KMS-11 (cell line): Measurements from ENCODE around the gene RNASEH1.

Experiments
- H2AFZ ChIP-seq: fragments of 200-600 bp; sonication (generic); 2 replicates; pipeline ENCODE4 v1.6.1; 2016; ENCODE audit warnings: antibody characterized with exemption, mixed run types, low read depth
- H3K27ac ChIP-seq: fragments of 200-600 bp; sonication (generic); 2 replicates; pipeline ENCODE4 v1.6.1; 2016; ENCODE audit warnings: mild to moderate bottlenecking, mixed run types
- H3K27me3 ChIP-seq: fragments of 200-600 bp; sonication (generic); 2 replicates; pipeline ENCODE4 v1.6.1; 2017; ENCODE audit warnings: mild to moderate bottlenecking, low read depth, mixed run types, moderate library complexity; ENCODE audit not compliant: insufficient read depth
- H3K36me3 ChIP-seq: fragments of 200-600 bp; sonication (generic); 2 replicates; pipeline ENCODE4 v1.6.1; 2017; ENCODE audit warnings: mild to moderate bottlenecking, mixed run types; ENCODE audit not compliant: insufficient read depth
- H3K4me1 ChIP-seq: fragments of 200-600 bp; sonication (generic); 2 replicates; pipeline ENCODE4 v1.6.1; 2016; ENCODE audit warnings: mild to moderate bottlenecking, low read depth, mixed run types; ENCODE audit not compliant: poor library complexity, severe bottlenecking
- H3K4me2 ChIP-seq: fragments of 200-600 bp; sonication (generic); 2 replicates; pipeline ENCODE4 v1.7.0; 2016; ENCODE audit warnings: mild to moderate bottlenecking, mixed run types
- H3K4me3 ChIP-seq: fragments of 200-600 bp; sonication (generic); IDR thresholded peaks from 2 replicates; pipeline ENCODE4 v1.6.1; 2017; ENCODE audit warnings: low read depth, low read length, mixed read lengths; ENCODE audit not compliant: insufficient read depth
- H3K79me2 ChIP-seq: fragments of 200-600 bp; sonication (generic); 2 replicates; pipeline ENCODE4 v1.6.1; 2016; ENCODE audit warnings: low read depth, mixed run types; ENCODE audit not compliant: insufficient read depth
- H3K9ac ChIP-seq: fragments of 200-600 bp; sonication (generic); 2 replicates; pipeline ENCODE4 v1.6.1; 2016; ENCODE audit warnings: mild to moderate bottlenecking, mixed run types
- H4K20me1 ChIP-seq: fragments of 200-600 bp; sonication (generic); 2 replicates; pipeline ENCODE4 v1.6.1; 2016; ENCODE audit warnings: mild to moderate bottlenecking, mixed run types; ENCODE audit not compliant: insufficient read depth
- CTCF ChIP-seq: fragments of 200-600 bp; sonication (generic); conservative IDR thresholded peaks from 2 replicates; pipeline ENCODE4 v1.6.1; 2017; ENCODE audit warnings: low read depth, mild to moderate bottlenecking, antibody characterized with exemption, low read length, moderate library complexity, mixed read lengths

Gene RNASEH1

GRCh38 chr2:3585261-3586109, 27.4 kb upstream of the RNASEH1 start:
- H3K4me1 ChIP-seq = no peaks in the 10 kb centered on the region
- H3K36me3 ChIP-seq = peaks cover 3% of the 10 kb centered on the region; the same call in 1 of the 2 replicates
- no peaks in the 10 kb centered on the region for H3K27me3 ChIP-seq
- no peak overlapping the region for H3K9ac ChIP-seq
- H3K27ac ChIP-seq = no peak overlapping the region
- no peak overlapping the region for H2AFZ ChIP-seq
- no peaks in the 10 kb centered on the region for H4K20me1 ChIP-seq
- H3K79me2 ChIP-seq = 0 out of 2 replicates have a peak, but pooled peaks cover 6% of the 10 kb centered on the region
- TF ChIP-seq CTCF = no peak
- no peak overlapping the region for H3K4me3 ChIP-seq
- H3K4me2 ChIP-seq = no peak overlapping the region

DNA sequence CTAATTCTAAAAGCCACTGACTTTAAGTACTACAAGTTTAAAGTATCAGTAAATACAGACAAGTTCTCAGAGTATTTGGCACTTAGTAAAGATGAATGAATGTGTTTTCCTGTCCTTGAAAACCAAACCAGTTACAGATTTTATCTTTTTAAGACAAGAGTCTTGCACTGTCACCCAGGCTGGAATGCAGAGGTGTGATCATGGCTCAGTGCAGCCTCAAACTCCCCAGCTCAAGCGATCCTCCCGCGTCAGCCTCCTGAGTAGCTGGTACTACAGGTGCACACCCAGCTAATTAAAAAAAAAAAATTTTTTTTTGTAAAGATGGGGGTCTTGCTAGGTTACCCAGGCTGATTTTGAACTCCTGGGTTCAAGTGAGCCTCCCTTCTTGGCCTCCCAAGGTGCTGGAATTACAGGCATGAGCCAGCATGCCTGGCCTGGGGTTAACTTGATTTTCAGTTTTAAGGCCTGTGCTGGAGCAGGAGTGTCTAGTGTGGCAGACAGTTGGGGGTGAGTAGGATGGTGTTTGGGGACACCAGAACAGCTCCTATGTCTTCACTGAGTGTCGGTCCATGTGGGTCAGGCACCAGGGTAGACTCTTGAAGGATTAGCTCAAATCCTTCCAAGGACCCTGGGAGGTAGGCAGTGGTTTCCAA, 26.6 kb upstream of the RNASEH1 start:
- no peak for TF ChIP-seq CTCF
- H3K4me3 ChIP-seq = no peak overlapping the region
- peaks cover 5% of the 10 kb centered on the region; the same call in 1 of the 2 replicates for H4K20me1 ChIP-seq
- H3K4me2 ChIP-seq = no peak overlapping the region
- peaks cover 8% of the 10 kb centered on the region; the same call in 1 of the 2 replicates for H3K36me3 ChIP-seq
- peaks cover 6% of the 10 kb centered on the region; the same call in 1 of the 2 replicates for H3K79me2 ChIP-seq
- H3K9ac ChIP-seq = no peak overlapping the region
- H3K27ac ChIP-seq = no peak overlapping the region
- H3K27me3 ChIP-seq = no peaks in the 10 kb centered on the region
- H2AFZ ChIP-seq = no peak overlapping the region
- no peaks in the 10 kb centered on the region for H3K4me1 ChIP-seq

DNA sequence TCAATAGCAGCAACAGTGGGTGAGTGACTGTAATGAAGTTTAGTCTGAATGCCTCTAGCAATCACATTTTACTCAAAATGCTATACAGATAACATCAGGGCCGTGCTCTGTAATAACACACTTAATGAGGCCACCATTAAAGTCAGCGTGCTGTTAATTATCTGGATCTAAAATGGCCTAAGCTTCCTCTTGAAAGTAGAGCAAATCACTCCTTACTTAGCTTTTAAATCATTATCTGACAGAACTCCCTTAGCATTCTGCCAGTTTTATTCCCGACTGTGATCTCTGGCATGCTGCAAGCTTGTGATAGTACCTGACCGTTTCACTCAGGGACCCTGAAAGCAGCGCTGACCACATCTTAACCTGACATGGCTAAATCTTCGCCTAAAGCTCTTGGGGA, 25.9 kb upstream of the RNASEH1 start:
- no peaks in the 10 kb centered on the region for H3K27me3 ChIP-seq
- no peak overlapping the region for H3K9ac ChIP-seq
- peaks cover 13% of the 10 kb centered on the region; the same call in 1 of the 2 replicates for H3K36me3 ChIP-seq
- peaks cover 8% of the 10 kb centered on the region; the same call in 1 of the 2 replicates for H4K20me1 ChIP-seq
- no peak overlapping the region for H3K4me3 ChIP-seq
- H3K4me1 ChIP-seq = peaks cover under 1% of the 10 kb centered on the region
- peaks cover 12% of the 10 kb centered on the region for H3K79me2 ChIP-seq
- no peak overlapping the region for H2AFZ ChIP-seq
- H3K27ac ChIP-seq = no peak overlapping the region
- no peak overlapping the region for H3K4me2 ChIP-seq
- no peak for TF ChIP-seq CTCF

GRCh38 chr2:3581367-3582262, 23.5 kb upstream of the RNASEH1 start:
- Histone ChIP-seq H3K36me3 (peaks cover 26% of the 10 kb centered on the region), H3K4me2 (no peak overlapping the region), H3K4me3 (no peak overlapping the region), H4K20me1 (peaks cover 24% of the 10 kb centered on the region; the same call in 1 of the 2 replicates), H3K27ac (no peak overlapping the region), H3K4me1 (peaks cover 24% of the 10 kb centered on the region), H3K27me3 (no peaks in the 10 kb centered on the region), H3K79me2 (peaks cover 36% of the 10 kb centered on the region), H2AFZ (no peak overlapping the region), H3K9ac (no peak overlapping the region)
- no peak for TF ChIP-seq CTCF
